Endothelial cell of umbilical vein (primary cell): ENCODE measurements around the gene OSGEP.

Experiments
- EZH2 ChIP-seq: IDR thresholded peaks from 2 replicates; pipeline ENCODE4 v1.6.1; 2012; ENCODE audit warnings: borderline replicate concordance, low read depth, mild to moderate bottlenecking, moderate library complexity, low read length, inconsistent platforms; ENCODE audit not compliant: severe bottlenecking
- POLR2A ChIP-seq: IDR thresholded peaks from 2 replicates; pipeline ENCODE4 v1.6.1; 2012; ENCODE audit warnings: low read depth, mild to moderate bottlenecking, control low read depth, low read length
- POLR2AphosphoS5 ChIP-seq: IDR thresholded peaks from 2 replicates; pipeline ENCODE4 v1.6.1; 2012; ENCODE audit warnings: low read depth, mild to moderate bottlenecking, control low read depth, low read length, moderate library complexity; ENCODE audit not compliant: insufficient read depth
- TF ChIP-seq, protein P1 (sequence below), 2 donors: IDR thresholded peaks; 1 replicate in 1 of 2; 2 replicates in 1 of 2; pipeline ENCODE4 v1.5.1; 2011; ENCODE audit warnings: low read length in 2 of 2, mild to moderate bottlenecking in 2 of 2, moderate library complexity in 2 of 2, control low read depth in 1 of 2, inconsistent platforms in 1 of 2, low read depth in 1 of 2; ENCODE audit not compliant: insufficient read depth in 1 of 2; ENCODE audit errors: extremely low read depth in 1 of 2

DNA sequence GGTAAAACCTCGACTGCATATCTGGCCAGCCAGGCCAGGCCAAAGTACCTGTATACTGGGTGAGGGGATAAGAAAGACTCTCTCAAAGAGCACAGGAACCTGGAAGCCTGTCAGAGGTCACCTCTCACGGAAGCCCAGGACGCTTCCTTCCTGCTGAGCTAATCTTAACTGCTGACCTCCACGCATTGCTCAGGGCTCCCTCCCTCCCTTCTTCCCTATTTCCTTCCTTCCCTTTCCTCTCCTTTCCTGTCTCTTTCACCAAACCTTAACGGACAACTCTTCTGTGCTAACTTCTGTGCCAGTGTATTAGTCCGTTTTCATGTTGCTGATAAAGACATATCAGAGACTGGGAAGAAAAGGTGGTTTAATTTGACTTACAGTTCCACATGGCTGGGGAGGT is 36.0 kb upstream of the OSGEP start:
- TF ChIP-seq, protein P1, sequence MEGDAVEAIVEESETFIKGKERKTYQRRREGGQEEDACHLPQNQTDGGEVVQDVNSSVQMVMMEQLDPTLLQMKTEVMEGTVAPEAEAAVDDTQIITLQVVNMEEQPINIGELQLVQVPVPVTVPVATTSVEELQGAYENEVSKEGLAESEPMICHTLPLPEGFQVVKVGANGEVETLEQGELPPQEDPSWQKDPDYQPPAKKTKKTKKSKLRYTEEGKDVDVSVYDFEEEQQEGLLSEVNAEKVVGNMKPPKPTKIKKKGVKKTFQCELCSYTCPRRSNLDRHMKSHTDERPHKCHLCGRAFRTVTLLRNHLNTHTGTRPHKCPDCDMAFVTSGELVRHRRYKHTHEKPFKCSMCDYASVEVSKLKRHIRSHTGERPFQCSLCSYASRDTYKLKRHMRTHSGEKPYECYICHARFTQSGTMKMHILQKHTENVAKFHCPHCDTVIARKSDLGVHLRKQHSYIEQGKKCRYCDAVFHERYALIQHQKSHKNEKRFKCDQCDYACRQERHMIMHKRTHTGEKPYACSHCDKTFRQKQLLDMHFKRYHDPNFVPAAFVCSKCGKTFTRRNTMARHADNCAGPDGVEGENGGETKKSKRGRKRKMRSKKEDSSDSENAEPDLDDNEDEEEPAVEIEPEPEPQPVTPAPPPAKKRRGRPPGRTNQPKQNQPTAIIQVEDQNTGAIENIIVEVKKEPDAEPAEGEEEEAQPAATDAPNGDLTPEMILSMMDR (IDR thresholded peaks at IDR 0.05; ENCODE audit: extremely low read depth in 1 of 2, insufficient read depth in 1 of 2, low read depth in 1 of 2, low read length in 2 of 2), result no peak
- TF ChIP-seq POLR2A (no peak), EZH2 (no peak), POLR2AphosphoS5 (no peak)
